ENCODE data around the gene DTYMK.

DNA sequence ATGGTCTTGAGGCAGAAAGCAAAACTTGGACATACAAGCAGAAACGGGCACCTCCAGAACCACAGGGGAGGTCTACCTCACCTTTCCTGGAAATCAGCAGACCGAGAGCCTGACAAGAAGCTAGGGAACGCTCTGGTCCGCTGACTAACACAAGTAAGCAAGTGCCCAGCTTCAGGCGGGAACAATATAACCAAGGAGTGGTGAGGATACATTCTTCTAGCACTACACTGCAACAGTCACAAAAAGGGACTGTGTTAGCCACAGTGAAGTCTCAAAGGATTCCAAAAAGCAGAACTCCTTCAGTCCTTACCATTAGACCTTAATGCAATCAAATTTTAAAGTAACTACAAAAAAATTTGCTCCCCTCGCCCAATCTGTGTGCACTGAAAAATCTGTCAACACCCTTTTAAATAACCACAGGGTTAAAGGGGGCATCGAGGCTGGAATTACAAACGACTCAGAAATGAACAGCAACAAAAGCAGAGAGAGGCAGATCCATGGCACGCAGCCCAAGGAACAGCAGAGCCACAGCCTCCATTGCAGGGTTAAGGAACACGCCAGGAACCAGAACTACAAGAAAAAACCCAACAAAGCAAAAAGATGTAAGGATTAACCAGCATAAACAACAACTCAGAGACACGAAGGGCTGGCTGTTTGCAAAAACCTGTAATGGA, 56.7 kb downstream of the DTYMK start:
- TF ChIP-seq CTCF (IDR thresholded peaks at IDR 0.05; ENCODE audit: poor library complexity) (no peak), EZH2 (IDR thresholded peaks at IDR 0.05; ENCODE audit: borderline replicate concordance) (no peak), EZH2phosphoT487 (IDR thresholded peaks at IDR 0.05; ENCODE audit: low read depth, severe bottlenecking, unreplicated experiment) (no peak)

Data from hepatocyte (in vitro differentiated cells).